Heart left ventricle (tissue), 16 donors: ENCODE results near the gene ANKRD35. TPM values are rescaled to one million over a fixed set of nuclear protein-coding genes. Genes with fewer than 3 reads are reported as not detected.
"Not testable (repeated sequence)": the region's sequence is repeated elsewhere in the genome, so short reads cannot be mapped to it uniquely, and the experiment has no call there.

Experiments used
- ATAC-seq, 4 donors: fragments of 200-7000 bp; cut with Tn5 transposase; one replicate each; pipeline ENCODE4 v1.9.1; 2020 to 2022; ENCODE audit warnings: moderate library complexity in 4 of 4, mild to moderate bottlenecking in 3 of 4, moderate number of reproducible peaks in 1 of 4
- DNase-seq, 5 donors: peaks; one replicate each; pipeline ENCODE4 v3.0.0-alpha.2; 2020
- H3K27ac ChIP-seq, 12 donors: fragments of 200-600 bp; sonication (generic) in 4 of 12; one replicate each; pipeline versions ENCODE4 v1.5.0 to v1.8.0; 2016 to 2022; ENCODE audit warnings: mild to moderate bottlenecking in 2 of 12
- H3K27me3 ChIP-seq, 9 donors: fragments of 200-600 bp; sonication (generic) in 2 of 9; one replicate each; pipeline versions ENCODE4 v1.5.1 to v1.8.0; 2016 to 2022; ENCODE audit warnings: mild to moderate bottlenecking in 3 of 9
- H3K36me3 ChIP-seq, 9 donors: fragments of 200-600 bp; sonication (generic) in 2 of 9; one replicate each; pipeline versions ENCODE4 v1.5.0 to v1.8.0; 2018 to 2022; ENCODE audit warnings: mild to moderate bottlenecking in 2 of 9
- H3K4me1 ChIP-seq, 12 donors: fragments of 200-600 bp; sonication (generic) in 4 of 12; one replicate each; pipeline versions ENCODE4 v1.5.0 to v1.8.0; 2016 to 2022; ENCODE audit warnings: mild to moderate bottlenecking in 3 of 12
- H3K4me3 ChIP-seq, 12 donors: fragments of 200-600 bp; sonication (generic) in 4 of 12; one replicate each; pipeline versions ENCODE4 v1.5.0 to v1.8.0; 2017 to 2022; ENCODE audit warnings: mild to moderate bottlenecking in 9 of 12, moderate library complexity in 4 of 12
- H3K9me3 ChIP-seq, 12 donors: fragments of 200-600 bp; sonication (generic) in 4 of 12; one replicate each; pipeline versions ENCODE4 v1.5.0 to v1.8.0; 2016 to 2022; ENCODE audit warnings: mild to moderate bottlenecking in 1 of 12
- CTCF ChIP-seq, 12 donors: fragments of 200-600 bp; sonication (generic) in 4 of 12; IDR thresholded peaks; one replicate each; pipeline versions ENCODE4 v1.5.0 to v1.8.0; 2018 to 2022; ENCODE audit warnings: antibody characterized with exemption in 12 of 12, mild to moderate bottlenecking in 5 of 12
- POLR2A ChIP-seq, 2 donors: fragments of 450-650 bp; IDR thresholded peaks; one replicate each; pipeline ENCODE4 v1.6.1; 2017; ENCODE audit warnings: antibody characterized with exemption in 2 of 2, mild to moderate bottlenecking in 2 of 2, moderate library complexity in 2 of 2
- WGBS, 4 donors: extraction: QIAGEN DNeasy Blood & Tissue Kit in 2 of 4; methylation state at CpG; one replicate each; pipeline versions ENCODE4 v1.1.5 to v1.1.7; 2013 to 2018; 5-methylcytosine and 5-hydroxymethylcytosine counted together
- intact Hi-C, 10 donors: fragments of 100-400 bp; cut with DNase I; formaldehyde crosslinking; loops; one replicate each; pipeline versions ENCODE4 v1.11.1 to v1.14.2; 2022
- polyA plus RNA-seq, 2 donors: library from polyadenylated mRNA; stranded (reverse); fragments of 200-250 nt; gene quantifications; one replicate each; pipeline ENCODE4 v1.2.3, GENCODE V29; 2013
- total RNA-seq, 9 donors: library from RNA; depleted of rRNA in 2 of 9; stranded (reverse); fragments of >200 nt in 2 of 9; fragmentation: NEBNext Ultra II Directional in 3 of 9; extraction: Animal tissue kit (Norgen Biotek cat#: 25700) in 3 of 9; gene quantifications; one replicate each; pipeline versions ENCODE4 v1.1.0 to v1.2.4, GENCODE V29; 2016 to 2023
- donor health status: ischemic (EF 13 %, LVEDD 7.1; RV severe dilation, severe dysfunction).
- donor health status: healthy with polysubstance abuse.
- donor health status: DM: no; HTN: yes; CAD: no.
- donor health status: DM: no; HTN: no; CAD: no.
- donor health status: ischemic (EF 25% LVEDD 6.9; RV normal size, moderate dysfunction).
- donor health status: ischemic (EF 25% LVEDD 5.7; RV mildly dilated, moderate dysfunction).
- donor health status: healthy.
- donor health status: DM: yes; HTN: yes; CAD: no.
- donor health status: ischemic (EF 35%, LVEDD 5.7; RV mildly dilated, moderate dysfunction).
- donor health status: nonischemic (EF 11% LVEDD 7.7; RV severe dilation, severe dysfunction).
- donor health status: DM: yes; HTN: yes; CAD: no.
- donor health status: PGD.
- donor health status: ischemic (EF 29% LVEDD 5.4; RV normal size, mild dysfunction).
- donor health status: nonischemic (EF 23%, LVEDD 6.1; RV moderate dilation, normal function).

ANKRD35 gene
- total and polyA plus RNA-seq, 11 donors: 0.29 to 1.5 (median 0.51) TPM

GRCh38 chr1:145845514-145846161, 40.0 kb downstream of the ANKRD35 start, which contains the start of gene NUDT17:
TSS of gene NUDT17 (plus strand) at chr1:145845630. CDS start at chr1:145845641, 11 bp downstream.
- H3K36me3 ChIP-seq: peaks cover 0 to 61% (median 50%) of the 10 kb centered on the region in 9 donors
- peak; percentile 69 to 88 (median 84) for ATAC-seq
- 2 to 7% (median 3%) methylated on average over 20 to 50 of the region's 50 CpGs for WGBS, 4 donors
- H3K4me3 ChIP-seq: peak within 1 kb of the TSS; percentile 9 to 75 (median 66)
- H3K27me3 ChIP-seq: no peaks in the 10 kb centered on the region
- peak; percentile 79 to 91 (median 85) for DNase-seq
- H3K4me1 ChIP-seq: peaks cover 0 to 23% (median 13%) of the 10 kb centered on the region in 12 donors
- H3K9me3 ChIP-seq: no peaks in the 10 kb centered on the region
- no peak for TF ChIP-seq POLR2A (IDR thresholded peaks at IDR 0.05)
- TF ChIP-seq CTCF (IDR thresholded peaks at IDR 0.05): peak; percentile 87 to 98 (median 96)
- intact Hi-C loops: loop anchor here in 9 of 10 donors (1.0 to 5.0 kb wide), 7 partner anchors 63 to 169 kb away; partner anchors contain the start of genes ITGA10 (in 4 of the 9) and PEX11B (in 2 of the 9)
- H3K27ac ChIP-seq: peak within 1 kb of the TSS; percentile 3 to 85 (median 74)

DNA sequence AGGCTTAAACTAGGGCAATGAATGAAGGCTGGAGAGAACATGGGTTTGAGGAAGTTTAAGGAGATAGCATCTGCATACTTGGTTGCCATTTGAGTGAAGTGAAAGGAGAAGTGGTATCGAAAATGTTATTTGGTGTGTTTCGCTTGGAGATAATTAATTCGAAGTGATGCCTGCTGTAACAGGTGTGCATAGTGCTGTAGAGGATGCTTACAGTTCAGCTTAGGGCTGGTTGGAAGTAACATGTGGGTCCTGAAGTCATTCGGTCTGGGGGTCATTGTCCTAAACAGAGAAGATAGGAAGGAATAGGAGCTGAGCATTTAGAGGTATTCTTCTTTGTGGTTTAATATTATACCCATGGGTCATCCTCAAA, 40.5 kb downstream of the ANKRD35 start:
- TF ChIP-seq CTCF (IDR thresholded peaks at IDR 0.05): no peak
- TF ChIP-seq POLR2A (IDR thresholded peaks at IDR 0.05): no peak
- H3K4me1 ChIP-seq: peaks cover 0 to 23% (median 13%) of the 10 kb centered on the region in 12 donors
- peak overlapping the region; percentile 9 to 75 (median 66) for H3K4me3 ChIP-seq
- H3K27ac ChIP-seq: peak overlapping the region in 10 of 12 donors; percentile 57 to 85 (median 76)
- no peaks in the 10 kb centered on the region for H3K27me3 ChIP-seq
- peak; percentile 28 to 43 (median 35) for ATAC-seq
- H3K9me3 ChIP-seq: no peaks in the 10 kb centered on the region
- peaks cover 0 to 61% (median 50%) of the 10 kb centered on the region in 9 donors for H3K36me3 ChIP-seq
- no peak for DNase-seq
- intact Hi-C loops: loop anchor here in 8 of 10 donors (1.0 to 5.0 kb wide), 7 partner anchors 62 to 169 kb away; partner anchors contain the start of genes ITGA10 (in 4 of the 8) and PEX11B (in 2 of the 8)
- WGBS, 4 donors: 5 to 28% (median 14%) methylated on average over 4 of the region's 4 CpGs

GRCh38 chr1:145843031-145843430, 42.6 kb downstream of the ANKRD35 start:
- TF ChIP-seq POLR2A (IDR thresholded peaks at IDR 0.05) (no peak), CTCF (IDR thresholded peaks at IDR 0.05) (no peak)
- Histone ChIP-seq H3K27me3 (no peaks in the 10 kb centered on the region), H3K4me1 (peaks cover 0 to 23% (median 13%) of the 10 kb centered on the region in 12 donors), H3K27ac (no peak overlapping the region), H3K9me3 (no peaks in the 10 kb centered on the region), H3K4me3 (no peak overlapping the region), H3K36me3 (peaks cover 0 to 61% (median 57%) of the 10 kb centered on the region in 9 donors)
- ATAC-seq: no peak
- intact Hi-C loops: loop anchor here in 1 of 10 donors (5.0 kb wide), 1 partner anchor 174 kb away; no protein-coding TSS in a partner anchor
- no peak for DNase-seq
- whole genome bisulfite sequencing, 4 donors: 93 to 97% (median 95%) methylated on average over 3 of the region's 3 CpGs

DNA sequence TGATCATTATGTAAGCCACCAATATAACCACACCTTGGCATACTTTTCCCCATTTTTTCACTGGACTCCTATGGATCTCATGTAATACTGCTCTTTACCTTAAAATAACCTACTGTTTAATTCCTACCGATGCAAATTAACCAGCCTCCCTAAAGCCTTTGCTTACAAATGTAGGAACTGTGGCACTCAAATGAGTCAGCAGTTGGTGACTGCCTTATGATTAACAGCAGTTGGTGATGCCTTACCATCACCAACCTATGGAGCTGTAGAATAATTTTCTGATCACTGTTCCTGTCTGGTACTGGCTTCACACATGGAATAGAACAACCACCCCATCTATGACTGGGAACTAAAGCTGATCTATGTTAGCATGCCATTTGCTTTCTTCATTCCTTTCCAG, 48.0 kb downstream of the ANKRD35 start:
- no peak overlapping the region for H3K27ac ChIP-seq
- no peaks in the 10 kb centered on the region for H3K4me1 ChIP-seq
- WGBS, 4 donors: 93 to 100% (median 96%) methylated on average over 1 of the region's 1 CpG
- H3K27me3 ChIP-seq: no peaks in the 10 kb centered on the region
- ATAC-seq (no peak), DNase-seq (no peak)
- intact Hi-C loops: no loop called here
- H3K4me3 ChIP-seq: no peak overlapping the region
- no peak for TF ChIP-seq CTCF (IDR thresholded peaks at IDR 0.05)
- TF ChIP-seq POLR2A (IDR thresholded peaks at IDR 0.05): no peak
- peaks cover 0 to 100% (median 100%) of the 10 kb centered on the region in 9 donors for H3K36me3 ChIP-seq
- H3K9me3 ChIP-seq: no peaks in the 10 kb centered on the region

DNA sequence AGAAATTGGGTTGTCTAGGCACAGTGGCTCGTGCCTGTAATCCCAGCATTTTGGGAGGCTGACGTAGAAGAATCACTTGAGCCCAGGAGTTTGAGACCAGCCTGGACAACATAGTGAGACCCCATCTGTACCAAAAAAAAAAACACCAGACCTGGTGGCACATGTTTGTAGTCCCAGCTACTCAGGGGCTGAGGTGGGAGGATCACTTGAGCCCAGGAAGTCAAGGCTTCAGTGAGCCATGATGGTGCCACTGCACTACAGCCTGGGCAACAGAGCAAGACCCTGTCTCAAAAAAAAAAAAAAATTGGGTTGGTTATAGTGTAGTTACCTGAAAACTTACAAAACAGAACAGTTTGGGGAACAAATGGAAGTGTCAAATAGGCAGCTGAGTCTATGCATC, 54.9 kb downstream of the ANKRD35 start:
- WGBS, 4 donors: 94 to 98% (median 97%) methylated on average over 2 of the region's 2 CpGs
- H3K36me3 ChIP-seq: peaks cover 0 to 100% (median 100%) of the 10 kb centered on the region in 9 donors
- not testable (repeated sequence) for DNase-seq, H3K9me3 ChIP-seq, H3K4me3 ChIP-seq, H3K27me3 ChIP-seq, H3K4me1 ChIP-seq, ATAC-seq, H3K27ac ChIP-seq
- intact Hi-C loops: loop anchor here in 1 of 10 donors (5.0 kb wide), 1 partner anchor 39 kb away; no protein-coding TSS in a partner anchor
